ENCODE results near the gene PARL. TPM values are rescaled to one million over a fixed set of nuclear protein-coding genes. Genes with fewer than 3 reads are reported as not detected.

PARL gene
- total and polyA plus RNA-seq, 10 of the 15 experiments (the other 5 are each of a cell fraction or from before 2014, with no cell fraction given), result 49.7 to 113 (median 77.2) TPM

- no TSS peak for BruUV-seq (replicated peaks)
- Histone ChIP-seq H3K36me3 (ENCODE audit: control insufficient read depth in 2 of 2, insufficient read depth in 2 of 2, low read length in 1 of 2) (peaks cover 7 to 35% of the 10 kb centered on the region in 2 experiments), H3K4me1 (ENCODE audit: control insufficient read depth, insufficient read depth, low read length) (no peaks in the 10 kb centered on the region), H2AFZ (ENCODE audit: control insufficient read depth, low read depth, low read length) (no peak overlapping the region), H4K20me1 (ENCODE audit: control insufficient read depth, insufficient read depth) (no peaks in the 10 kb centered on the region), H3K4me2 (ENCODE audit: control insufficient read depth, insufficient read depth) (no peak overlapping the region), H3K4me3 (no peak overlapping the region), H3K9ac (ENCODE audit: control insufficient read depth, insufficient read depth, low read length) (no peak overlapping the region), H3K27ac (ENCODE audit: control insufficient read depth, insufficient read depth) (no peak overlapping the region), H3K27me3 (replicated peaks in 1 of 2; ENCODE audit: control insufficient read depth in 2 of 2, insufficient read depth in 2 of 2, low read length in 1 of 2) (no peaks in the 10 kb centered on the region), H3K79me2 (ENCODE audit: control insufficient read depth, insufficient read depth, low read length) (no peaks in the 10 kb centered on the region), H3K9me3 (replicated peaks; ENCODE audit: control insufficient read depth, insufficient read depth, low read length) (no peaks in the 10 kb centered on the region)
- TF ChIP-seq CHD2 (IDR thresholded peaks at IDR 0.05; ENCODE audit: borderline replicate concordance, low read depth, low read length) (no peak), ASH2L (IDR thresholded peaks at IDR 0.05; ENCODE audit: borderline replicate concordance, low read depth) (no peak), ZNF274 (IDR thresholded peaks at IDR 0.05; ENCODE audit: insufficient read depth, insufficient read length) (no peak), ZNF687 (IDR thresholded peaks at IDR 0.05) (no peak), E2F8 (IDR thresholded peaks at IDR 0.05; ENCODE audit: low read depth, partially characterized antibody) (no peak), ZNF384 (IDR thresholded peaks at IDR 0.05; ENCODE audit: borderline replicate concordance, low read depth, low read length) (no peak), NFXL1 (IDR thresholded peaks at IDR 0.05; ENCODE audit: borderline replicate concordance) (no peak), ZBTB4 (CRISPR knock-in tag; IDR thresholded peaks at IDR 0.05) (no peak)
- DNase-seq (ENCODE audit: low read depth, low spot score) (no peak), FAIRE-seq (no peak), ATAC-seq (no peak)
- 67% methylated on average over 4 of the region's 4 CpGs for WGBS (ENCODE audit: insufficient coverage, insufficient replicate concordance, low lambda C conversion rate, missing lambda C conversion rate)
- intact Hi-C loops (cut with micrococcal nuclease; ENCODE audit: unreplicated experiment), result no loop called here
- RAD21 ChIA-PET (ENCODE audit: unreplicated experiment), result interaction anchor here (1.6 kb wide), 1 partner anchor 352 kb away, joined by 4 read pairs; no protein-coding TSS in a partner anchor
- CTCF ChIA-PET, result interaction anchor here (1.0 to 1.9 kb wide), 3 partner anchors 14 to 25 kb away, joined by 3 to 8 read pairs (median 4); no protein-coding TSS in a partner anchor
- POLR2A ChIA-PET, result interaction anchor here (1.9 kb wide), 1 partner anchor 9 kb away, joined by 5 read pairs; no protein-coding TSS in a partner anchor
- SMC1A ChIA-PET (ENCODE audit: uncharacterized antibody, unreplicated experiment), result interaction anchor here (2.3 kb wide), 1 partner anchor 10 kb away, joined by 8 read pairs; no protein-coding TSS in a partner anchor
- in situ Hi-C loops (cut with MboI), result no loop called here
Measured at GRCh38 chr3:183789826-183790225, 94.9 kb downstream of the PARL start.
